NB4 (cell line): ENCODE measurements around the gene SOD3.

Source experiments
- DNase-seq: peaks from one replicate; pipeline ENCODE4 v3.0.0; 2010; ENCODE audit warnings: low read depth
- H3K4me3 ChIP-seq: one replicate; pipeline ENCODE4 v1.5.1; 2011; ENCODE audit warnings: mild to moderate bottlenecking, low read depth, low read length, moderate library complexity
- CTCF ChIP-seq: IDR thresholded peaks from one replicate; pipeline ENCODE4 v1.5.1; 2012; ENCODE audit warnings: low read depth, low read length
- MYC ChIP-seq: IDR thresholded peaks from 2 replicates; pipeline ENCODE4 v1.6.1; 2011; ENCODE audit warnings: low read depth, low read length
- POLR2A ChIP-seq: IDR thresholded peaks from 2 replicates; pipeline ENCODE4 v1.6.1; 2011; ENCODE audit warnings: mild to moderate bottlenecking; ENCODE audit not compliant: insufficient read length; ENCODE audit errors: extremely low read depth
- TF ChIP-seq, protein P1 (sequence below): IDR thresholded peaks from 2 replicates; pipeline ENCODE4 v1.6.1; 2011; ENCODE audit warnings: low read depth, low read length

Gene SOD3, protein sequence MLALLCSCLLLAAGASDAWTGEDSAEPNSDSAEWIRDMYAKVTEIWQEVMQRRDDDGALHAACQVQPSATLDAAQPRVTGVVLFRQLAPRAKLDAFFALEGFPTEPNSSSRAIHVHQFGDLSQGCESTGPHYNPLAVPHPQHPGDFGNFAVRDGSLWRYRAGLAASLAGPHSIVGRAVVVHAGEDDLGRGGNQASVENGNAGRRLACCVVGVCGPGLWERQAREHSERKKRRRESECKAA

DNA sequence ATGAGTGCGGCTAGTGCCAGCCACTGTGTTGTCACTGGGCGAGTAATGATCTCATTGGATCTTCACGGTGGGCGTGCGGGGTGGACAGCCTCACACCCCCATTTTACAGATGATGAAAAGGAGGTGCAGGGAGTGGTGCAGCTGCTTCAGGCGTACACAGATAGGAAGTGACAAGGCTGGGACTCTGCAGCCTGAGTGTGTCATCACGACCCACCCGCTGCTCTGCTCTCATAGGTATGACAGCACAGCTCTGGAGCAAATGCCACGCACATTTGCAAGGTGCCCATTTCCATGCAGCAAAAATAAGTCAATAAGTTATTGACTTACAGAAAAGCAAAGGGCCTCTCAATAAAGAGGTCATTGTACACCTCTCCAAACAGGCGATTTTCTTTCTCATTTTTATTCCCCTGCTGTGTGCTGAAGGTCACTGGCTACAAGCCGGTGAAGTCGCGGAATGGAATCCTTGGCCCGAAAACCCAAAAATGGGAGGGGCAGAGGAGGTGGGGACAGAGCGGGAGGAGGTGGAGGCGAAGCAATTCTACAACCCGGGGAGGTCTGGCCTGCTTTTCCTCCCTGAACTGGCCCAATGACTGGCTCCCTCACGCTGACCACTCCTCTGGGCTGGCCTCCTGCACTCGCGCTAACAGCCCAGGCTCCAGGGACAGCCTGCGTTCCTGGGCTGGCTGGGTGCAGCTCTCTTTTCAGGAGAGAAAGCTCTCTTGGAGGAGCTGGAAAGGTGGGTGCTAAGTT lies at the start of gene SOD3:
TSS of gene SOD3 (plus strand) at position 658 of the 750 bp plus-strand sequence. CDS start 3,949 bp downstream, outside the sequence.
- DNase-seq: no peak
- H3K4me3 ChIP-seq: no peak within 1 kb of the TSS

DNA sequence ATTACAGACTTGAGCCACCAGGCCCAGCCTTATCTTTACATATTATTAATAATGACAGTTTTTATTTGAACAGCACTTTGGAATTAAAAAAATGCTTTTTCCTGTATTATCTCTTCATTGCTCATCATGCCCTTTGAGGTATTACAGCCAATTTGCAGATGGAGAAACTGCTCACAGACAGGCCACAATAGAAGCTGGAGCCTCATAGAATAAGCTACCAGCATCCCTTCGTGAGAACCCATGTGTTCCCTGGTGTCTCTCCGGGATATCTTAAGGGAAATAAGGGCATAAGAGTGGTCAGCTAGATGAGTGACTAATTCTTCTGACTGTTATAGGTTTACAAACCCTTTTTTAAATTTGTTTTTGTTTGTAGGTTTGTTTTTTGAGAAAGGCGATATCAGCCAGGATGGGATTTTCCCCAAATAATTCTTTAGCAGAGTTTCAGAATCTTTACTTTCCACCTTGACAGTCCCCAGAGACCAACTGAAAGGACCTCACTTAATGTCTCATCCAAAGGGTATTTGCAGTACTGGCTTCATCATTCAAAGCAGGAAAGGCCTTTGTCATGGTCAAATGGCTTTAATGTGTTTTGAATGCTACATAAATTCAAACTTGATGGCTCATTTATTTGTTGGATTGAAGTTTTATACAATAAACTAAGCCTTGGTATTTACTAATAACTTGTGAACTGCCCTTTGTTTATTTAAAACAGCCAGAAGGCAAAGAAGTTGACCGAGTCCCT lies 48.0 kb upstream of the SOD3 start:
- no peak overlapping the region for H3K4me3 ChIP-seq
- no peak for DNase-seq
- TF ChIP-seq CTCF (no peak), POLR2A (no peak), MYC (no peak)
- TF ChIP-seq, protein P1, sequence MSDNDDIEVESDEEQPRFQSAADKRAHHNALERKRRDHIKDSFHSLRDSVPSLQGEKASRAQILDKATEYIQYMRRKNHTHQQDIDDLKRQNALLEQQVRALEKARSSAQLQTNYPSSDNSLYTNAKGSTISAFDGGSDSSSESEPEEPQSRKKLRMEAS: no peak

More for the DNA sequence above, at the start of gene SOD3:
- no peak for TF ChIP-seq MYC
- TF ChIP-seq POLR2A: no peak

DNA sequence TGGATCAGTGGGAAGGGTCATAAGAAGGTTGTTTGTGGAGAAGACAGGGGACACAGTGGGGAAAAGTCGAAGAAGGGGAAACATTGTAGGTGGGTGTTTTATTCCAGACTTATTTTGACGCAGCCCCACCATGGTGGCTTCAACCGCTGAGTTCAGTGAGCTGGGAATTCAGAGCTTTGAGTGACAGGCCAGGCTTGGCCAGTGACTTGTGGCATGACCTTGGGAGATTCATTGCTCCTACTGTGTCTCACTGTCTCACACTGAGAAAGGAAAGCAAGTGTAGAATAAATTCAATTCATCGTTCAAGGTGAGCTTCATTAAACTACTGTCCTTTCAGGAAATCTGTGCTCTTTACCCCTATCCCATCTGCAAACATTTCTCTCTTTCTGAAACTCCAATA lies 47.4 kb upstream of the SOD3 start:
- H3K4me3 ChIP-seq: no peak overlapping the region
- no peak for DNase-seq
- TF ChIP-seq POLR2A (no peak), MYC (no peak), CTCF (no peak)
- TF ChIP-seq, protein P1: no peak

- no peak for DNase-seq
- no peak overlapping the region for H3K4me3 ChIP-seq
- no peak for TF ChIP-seq POLR2A
- TF ChIP-seq CTCF: no peak
- TF ChIP-seq, protein P1: no peak
- TF ChIP-seq MYC: no peak
Measured at GRCh38 chr4:24748758-24749350, 46.5 kb upstream of the SOD3 start.

- H3K4me3 ChIP-seq: no peak overlapping the region
- no peak for DNase-seq
- TF ChIP-seq, protein P1: no peak
- TF ChIP-seq POLR2A (no peak), CTCF (no peak), MYC (no peak)
Measured at GRCh38 chr4:24750106-24750505, 45.3 kb upstream of the SOD3 start.
